HG02798 (cell line): ENCODE results near the gene COMMD9.
"Not testable (repeated sequence)": the region's sequence is repeated elsewhere in the genome, so short reads cannot be mapped to it uniquely, and the experiment has no call there.

Source experiments
- ATAC-seq: cut with Tn5 transposase; IDR thresholded peaks from one replicate; pipeline ENCODE4 v1.9.1; 2021; ENCODE audit warnings: mild to moderate bottlenecking; ENCODE audit not compliant: unreplicated experiment, poor library complexity

The COMMD9 gene

DNA sequence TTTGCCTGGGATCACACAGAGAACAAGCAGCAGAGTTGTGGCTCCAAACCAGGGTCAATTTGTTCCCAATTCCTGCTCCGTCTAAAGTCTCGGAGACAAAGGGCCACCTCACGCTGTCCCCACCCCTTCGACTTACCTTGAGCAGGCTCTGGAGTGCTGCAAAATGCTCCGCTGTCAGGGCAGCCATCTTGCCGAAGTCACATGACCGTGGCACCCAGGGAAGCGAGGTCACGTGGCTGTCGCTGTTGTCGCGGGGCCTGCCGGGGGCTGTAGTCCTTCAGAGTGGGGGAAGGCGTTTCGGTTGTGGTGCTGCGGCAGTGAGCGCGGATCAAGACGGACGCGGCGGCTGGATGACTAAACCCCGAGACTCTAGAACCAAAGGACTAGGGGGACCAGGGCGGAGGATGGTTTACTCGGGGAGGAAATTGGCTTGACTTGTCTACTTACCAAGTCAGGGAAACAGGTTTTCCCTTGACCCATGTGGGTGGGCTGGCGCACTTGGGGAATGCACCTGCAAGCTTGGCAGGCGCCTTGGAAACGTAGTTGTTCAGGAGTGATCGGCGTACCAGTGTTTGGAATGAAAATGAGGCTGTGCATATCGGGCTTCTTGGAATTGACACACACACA is at the start of gene COMMD9:
Gene COMMD9 (minus strand): TSS at position 199 of the 627 bp plus-strand sequence. CDS start 12 bp downstream, at position 187.
- ATAC-seq: peak; percentile 100

DNA sequence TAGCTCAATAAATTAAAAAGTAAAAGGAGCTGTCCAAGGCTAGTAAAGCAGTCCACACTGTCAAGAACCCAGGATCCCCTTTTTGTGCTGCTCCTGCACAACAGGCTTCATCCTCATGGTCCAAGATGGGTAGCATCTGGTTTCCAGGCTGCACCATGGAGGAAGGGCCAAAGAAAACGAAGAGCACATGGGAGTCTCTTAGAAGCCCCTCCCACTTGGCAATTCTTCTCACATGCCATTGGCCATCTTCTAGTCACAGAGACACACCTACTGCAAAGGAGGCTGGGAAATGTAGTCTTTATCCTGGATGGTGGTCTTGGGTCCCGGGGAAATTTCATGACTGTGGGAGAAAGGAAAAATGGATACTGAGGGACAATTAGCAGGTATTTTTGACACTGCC is 44.7 kb upstream of the COMMD9 start:
- ATAC-seq: peak; percentile 58

DNA sequence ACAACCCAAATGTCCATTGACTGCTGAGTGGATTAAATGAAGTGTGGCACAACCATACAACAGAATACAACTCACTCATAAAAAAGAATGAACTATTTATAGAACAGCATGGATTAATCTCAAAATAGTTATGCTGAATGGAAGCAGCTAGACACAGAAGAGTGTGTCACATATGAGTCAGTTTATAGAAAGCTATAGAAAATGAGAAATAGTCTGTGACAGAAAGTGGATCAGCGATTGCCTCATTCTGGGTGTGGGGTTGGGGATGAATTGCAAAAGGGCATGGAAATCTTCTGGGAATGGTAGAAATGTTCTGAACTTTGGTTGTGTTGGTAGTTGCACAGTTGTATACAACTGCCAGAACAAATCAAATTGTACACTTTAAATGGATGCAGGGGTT is 44.2 kb upstream of the COMMD9 start:
- ATAC-seq: no peak

DNA sequence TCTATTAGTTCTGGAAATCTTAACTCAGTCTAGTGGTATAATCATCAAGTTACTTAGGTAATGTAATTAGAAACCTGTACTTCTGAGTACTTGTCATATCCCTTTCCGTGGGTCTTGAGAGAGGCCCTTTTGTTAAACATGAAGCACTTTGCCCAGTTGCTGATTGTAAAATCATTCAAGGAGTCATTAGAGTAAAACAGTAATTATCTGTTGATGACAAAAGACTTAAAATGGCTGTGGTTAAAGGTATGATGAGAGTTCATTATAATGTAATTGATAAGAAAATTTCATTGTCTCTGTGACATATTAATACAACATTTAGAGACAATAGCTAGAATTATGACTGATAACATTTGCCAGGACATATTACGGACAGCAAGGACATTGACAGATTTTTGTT is 41.2 kb upstream of the COMMD9 start:
- no peak for ATAC-seq

DNA sequence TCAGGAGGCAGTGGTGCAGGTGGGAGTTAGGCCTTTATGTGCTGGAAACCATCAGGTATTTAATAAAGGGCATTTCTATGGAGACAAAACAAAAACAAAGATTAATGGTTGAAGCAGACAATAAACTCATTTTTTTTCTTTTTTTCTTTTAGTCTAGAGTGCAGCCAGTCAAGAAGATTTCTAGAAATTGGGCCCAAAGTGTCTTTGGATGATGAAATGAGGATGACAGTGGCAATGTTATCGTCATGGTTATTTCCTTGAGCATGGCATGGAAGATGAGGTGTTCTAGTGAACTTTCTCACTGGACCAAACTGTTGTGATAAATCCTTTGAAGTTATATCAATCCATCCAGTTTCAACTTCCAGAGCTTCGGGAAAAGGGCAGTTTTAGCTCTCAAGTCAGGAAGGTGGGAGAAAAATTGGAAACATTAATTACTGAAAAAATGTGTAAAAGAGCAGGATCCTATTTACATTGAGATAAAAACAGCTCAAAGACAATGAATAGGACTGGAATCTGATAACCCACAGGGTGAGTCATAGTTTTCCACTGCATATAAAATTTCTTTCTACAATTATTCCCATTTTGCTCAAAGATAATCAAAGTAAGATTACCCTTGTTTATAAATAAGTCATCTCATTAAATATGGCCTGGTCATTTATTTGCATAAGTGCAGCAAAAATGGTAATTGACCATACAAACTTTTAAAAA is 39.9 kb upstream of the COMMD9 start:
- no peak for ATAC-seq

DNA sequence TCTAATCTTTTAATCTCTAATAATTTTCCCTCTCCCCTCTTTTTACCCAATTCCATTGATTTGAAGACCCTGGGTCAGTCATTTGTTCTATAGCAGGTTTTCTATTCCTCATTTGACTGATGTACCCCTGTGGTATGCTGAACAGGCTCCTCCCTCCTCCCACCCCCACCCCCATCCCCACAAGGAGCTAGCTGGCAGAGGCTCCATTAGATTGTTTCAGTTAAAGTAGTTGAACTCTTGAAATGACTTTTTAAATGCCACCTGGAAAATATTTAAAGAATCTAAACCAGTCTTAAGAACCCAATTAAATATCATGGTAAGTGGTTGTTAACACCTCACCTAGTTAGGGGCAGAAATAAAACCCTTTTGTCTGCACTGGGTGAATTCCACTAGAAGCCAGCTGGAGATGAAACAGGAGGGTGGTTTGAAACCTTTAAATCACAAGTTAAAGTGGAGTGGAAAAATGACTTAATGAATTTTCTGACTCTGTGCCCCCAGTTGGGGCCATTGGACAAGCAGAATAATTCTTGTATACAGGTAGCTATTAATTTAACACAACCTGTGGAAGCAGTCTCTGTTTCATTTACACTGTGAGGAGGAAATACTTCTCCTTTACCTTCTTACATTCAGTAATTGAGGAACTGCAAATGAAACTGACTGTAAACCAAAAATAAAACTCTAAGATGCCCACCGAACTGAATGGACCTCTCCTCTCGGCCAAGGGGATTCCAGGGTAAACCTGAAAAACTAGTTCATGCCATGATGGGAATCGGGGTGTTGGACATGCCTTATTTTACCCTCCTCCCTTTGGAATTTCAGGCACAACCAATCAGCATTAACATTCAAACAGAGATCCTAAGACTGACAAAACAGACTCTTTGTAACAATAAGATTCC is 37.5 kb upstream of the COMMD9 start:
- ATAC-seq: peak; percentile 66

DNA sequence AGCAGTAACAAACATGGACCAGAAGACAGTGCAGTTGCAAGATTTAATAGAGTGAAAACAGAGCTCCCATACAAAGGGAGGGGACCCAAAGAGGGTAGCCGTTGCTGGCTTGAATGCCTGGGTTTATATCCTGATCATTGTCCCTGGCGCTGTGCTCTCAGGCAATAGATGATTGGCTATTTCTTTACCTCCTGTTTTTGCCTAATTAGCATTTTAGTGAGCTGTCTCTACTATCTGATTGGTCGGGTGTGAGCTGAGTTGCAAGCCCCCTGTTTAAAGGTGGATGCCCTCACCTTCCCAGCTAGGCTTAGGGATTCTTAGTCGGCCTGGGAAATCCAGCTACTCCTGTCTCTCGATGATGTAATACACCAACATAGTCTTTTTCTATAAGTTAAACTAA is 36.2 kb upstream of the COMMD9 start:
- not testable (repeated sequence) for ATAC-seq

DNA sequence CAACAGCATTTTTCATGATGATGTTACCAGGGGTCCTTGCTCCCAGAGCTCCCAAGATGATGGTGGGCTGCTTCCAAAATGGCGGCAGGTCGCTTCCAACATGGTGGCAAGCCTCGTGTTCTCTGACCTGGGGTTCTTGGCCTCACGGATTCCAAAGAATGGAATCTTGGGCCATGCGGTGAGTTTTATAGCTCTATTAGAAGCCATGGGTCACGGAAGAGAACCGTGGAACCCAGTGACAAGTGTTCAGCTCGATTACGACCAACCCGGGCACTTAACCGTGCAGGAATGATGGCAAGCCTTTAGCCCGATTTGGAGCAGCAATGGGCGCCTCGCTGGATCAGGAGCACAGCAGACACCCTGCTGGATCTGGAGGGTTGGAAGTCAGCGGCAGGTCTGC is 35.7 kb upstream of the COMMD9 start:
- ATAC-seq: not testable (repeated sequence)

DNA sequence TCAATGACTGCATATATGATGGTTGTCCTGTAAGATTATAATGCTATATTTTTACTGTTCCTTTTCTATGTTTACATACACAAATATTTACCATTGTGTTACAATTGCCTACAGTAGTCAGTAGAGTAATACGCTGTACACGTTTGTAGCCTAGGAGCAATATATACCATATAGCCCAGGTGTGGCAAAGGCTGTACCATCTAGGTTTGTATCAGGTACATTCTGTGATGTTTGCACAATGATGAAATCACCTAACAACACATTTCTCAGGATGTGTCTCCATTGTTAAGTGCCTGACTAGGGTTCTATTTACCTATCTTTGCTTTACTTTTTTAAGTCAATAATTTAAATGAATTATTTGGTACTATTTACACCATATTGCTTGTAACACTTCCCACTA is 28.8 kb upstream of the COMMD9 start:
- no peak for ATAC-seq

DNA sequence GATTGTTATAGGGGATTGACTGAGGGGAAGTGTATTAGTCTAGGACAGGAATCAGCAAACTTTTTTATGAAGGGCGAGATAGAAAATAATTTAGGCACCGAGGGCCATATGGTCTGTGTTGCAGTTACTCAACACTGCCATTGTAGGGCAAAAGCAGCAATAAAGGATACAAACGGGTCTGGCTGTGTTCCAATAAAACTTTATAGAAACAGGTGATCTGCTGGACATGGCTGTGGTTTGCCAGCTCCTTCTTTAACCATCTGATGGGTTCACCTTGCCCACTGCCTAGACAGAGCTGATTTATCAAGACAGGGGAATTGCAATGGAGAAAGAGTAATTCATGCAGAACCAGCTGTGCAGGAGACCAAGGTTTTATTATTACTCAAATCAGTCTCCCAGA is 26.8 kb upstream of the COMMD9 start:
- ATAC-seq: no peak

DNA sequence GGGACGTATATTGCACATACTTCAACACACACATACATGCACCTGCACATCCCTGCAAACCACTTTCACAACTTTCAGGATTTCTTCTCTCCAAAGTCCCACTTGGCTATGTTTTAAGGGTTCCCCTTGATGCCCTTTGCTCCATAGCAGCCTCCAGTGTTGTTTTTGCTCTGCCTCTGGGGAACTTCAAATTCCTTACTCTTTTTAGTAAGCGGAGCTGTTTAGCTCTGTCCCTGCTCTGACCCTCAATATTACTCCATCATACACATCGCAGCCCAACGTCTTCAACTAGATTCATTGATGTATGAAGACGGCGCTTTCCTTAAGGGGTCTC is 25.2 kb upstream of the COMMD9 start:
- no peak for ATAC-seq

DNA sequence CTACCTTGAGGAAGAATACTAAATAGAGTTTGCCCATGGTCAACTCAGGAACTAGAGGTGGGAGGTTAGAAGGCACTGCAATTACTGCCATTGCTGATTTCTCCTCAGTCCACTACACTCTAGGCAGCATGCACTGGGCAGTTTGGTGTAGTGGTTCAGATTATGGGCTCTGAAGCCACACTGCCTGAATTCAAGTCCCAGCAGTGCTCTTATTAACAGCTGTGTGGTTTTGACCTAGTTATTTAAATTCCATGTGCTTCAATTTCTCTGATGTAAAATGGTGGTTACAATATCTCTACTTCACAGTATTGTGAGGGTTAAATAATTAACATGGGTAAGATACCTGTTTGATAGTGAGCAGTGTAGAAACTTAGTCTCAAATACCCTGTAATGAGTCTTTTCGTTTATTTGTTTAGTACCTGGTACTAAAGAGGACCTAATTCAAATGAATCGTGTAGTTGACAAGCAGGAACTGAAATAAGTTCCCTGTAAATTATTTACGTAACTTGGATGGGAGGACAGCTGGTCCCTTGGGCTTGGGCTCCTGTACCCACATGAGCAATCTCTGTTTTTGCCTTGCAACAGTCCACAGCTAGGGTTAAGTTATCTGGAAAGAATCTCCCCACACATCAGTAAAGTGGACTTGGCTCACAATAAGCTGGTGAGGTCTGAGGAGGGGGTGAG is 24.7 kb upstream of the COMMD9 start:
- peak; percentile 62 for ATAC-seq

DNA sequence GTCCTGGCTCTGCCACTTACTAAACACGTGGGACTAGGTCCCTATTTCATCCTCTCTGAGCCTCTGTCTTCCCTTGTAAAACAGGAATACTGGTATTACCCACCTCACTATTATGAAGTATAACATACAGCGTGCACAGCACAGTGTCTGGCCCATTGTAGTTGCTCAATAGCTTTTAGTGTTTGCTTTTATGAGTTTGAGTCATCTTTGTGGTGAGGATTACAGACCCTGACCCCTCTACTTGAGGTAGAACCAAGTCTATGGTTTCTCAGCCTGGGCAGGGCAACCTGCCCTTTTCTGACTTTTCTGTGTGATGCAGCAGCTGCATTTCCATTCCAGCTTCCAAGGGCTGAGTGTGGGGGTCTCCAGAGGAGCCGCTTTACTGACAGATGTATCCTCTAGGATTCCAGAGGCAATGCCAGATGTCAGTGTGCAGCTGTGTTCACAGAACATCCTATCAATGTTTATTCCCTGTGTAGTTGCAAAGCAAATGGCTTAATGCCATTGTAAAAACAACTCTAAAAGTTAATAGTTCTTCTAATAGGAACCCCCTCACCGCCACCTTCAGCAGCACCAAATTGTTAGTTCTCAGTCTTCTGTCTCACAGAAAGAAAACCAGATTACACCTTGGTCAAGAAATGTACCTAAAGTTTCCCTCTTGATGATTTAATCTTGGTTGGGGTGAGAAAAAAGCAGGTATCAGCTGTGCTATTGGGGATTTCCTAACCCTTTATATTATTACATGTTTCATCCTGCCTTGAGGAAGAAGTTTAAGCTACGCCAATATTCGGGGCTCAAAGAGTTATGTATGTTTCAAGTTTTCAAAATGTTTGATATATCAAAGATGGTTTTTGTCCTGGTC is 23.6 kb upstream of the COMMD9 start:
- ATAC-seq: peak; percentile 28

DNA sequence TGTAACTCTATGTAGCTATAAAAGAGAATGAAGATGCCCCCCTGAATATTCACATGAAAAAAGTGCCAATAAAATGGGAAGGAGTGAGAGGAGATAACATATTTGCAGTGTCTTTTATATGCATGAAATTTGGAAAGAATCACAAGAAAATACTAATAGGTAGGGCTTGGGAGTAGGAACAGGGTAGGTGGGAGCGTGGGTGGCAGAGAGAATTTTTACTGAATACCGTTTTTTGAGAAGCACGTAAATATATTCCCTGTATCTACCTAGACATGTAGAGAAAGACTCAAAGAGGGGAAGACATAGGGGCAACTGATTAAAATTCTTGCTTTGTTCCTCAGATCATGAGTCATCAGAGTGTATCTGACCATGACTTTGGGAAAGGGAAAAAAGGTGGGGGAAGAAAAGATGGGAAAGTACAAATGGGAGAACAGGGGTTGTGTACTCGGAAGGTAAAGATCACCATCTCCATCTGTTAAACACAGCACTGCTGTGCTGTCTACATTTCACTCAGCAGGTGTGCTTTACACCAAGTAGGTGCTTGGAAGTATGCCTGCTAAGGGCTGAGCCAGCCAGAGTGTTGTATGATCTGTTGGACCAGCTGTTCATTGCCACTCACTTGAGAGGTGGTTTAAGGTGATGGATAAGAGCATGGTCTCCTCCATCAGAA is 22.8 kb upstream of the COMMD9 start:
- no peak for ATAC-seq

DNA sequence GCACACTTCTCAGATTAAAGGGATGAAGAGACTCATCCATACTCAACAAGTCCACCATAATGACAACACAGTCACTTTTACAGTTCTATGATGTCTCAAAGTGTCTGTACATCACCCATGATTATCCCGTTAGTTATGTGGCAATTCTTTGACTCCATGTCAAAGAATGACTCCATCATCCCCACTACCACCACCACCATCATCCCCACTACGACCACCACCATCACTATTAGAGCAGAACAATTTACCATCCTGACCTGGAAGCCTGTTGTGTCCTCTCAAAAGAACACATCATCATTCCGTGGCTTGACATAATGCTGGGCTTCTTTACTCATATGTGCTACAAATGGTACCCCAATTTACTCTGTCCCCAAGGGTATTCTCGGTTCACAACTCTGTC is 20.6 kb upstream of the COMMD9 start:
- no peak for ATAC-seq

DNA sequence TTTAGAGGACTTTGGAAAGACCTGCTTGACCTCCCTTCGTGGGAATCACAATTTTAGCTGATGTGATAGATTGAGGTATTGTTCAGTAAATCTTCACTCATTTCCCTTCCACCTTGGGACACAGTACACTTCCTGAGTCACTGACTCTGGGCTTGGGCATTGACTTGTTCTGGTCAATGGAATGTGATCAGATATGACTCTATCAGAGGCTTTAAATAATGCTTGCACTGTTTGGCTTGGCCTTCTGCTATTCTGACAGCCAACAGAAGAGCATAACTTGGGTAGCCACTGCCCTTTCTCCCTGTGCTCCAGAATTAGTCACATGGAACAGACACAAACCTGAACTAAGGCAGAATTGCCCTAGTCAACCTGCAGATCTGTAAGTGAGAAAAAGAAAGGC is 19.4 kb upstream of the COMMD9 start:
- ATAC-seq: no peak

DNA sequence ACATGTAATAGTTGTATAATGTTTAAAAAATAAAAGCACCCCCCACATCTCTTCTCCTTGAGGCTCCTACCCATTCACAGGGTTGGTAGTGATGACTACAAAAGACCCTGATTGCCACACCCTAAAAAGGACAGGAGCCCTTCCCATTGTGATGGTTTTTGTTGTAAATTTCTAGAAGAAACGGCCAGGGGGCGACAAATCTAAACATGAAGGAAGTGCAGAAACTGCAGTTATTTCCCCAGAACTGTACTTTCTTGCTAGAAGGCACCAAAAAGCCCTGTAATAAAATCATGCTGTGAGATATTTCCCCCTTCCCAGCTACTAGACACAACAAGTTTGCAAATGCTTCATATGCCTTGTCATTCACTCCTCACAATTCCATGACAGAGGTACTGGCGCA is 17.7 kb upstream of the COMMD9 start:
- no peak for ATAC-seq

DNA sequence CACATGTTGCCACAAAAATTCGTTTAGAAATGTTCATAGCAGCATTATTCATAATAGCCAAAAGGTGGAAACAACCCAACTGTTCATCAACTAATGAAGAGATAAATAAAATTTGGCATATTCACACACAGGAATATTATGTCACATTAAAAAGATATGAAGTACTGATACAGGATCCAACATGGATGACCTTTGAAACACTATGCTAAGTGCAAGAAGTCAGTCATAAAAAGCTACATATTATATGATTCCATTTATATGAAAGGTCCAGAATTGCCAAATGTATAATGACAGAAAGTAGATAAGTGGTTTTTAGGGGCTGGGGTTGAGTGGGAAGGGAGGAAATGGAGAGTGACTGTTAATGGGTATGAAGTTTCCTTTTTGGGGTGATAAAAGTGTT is 15.8 kb upstream of the COMMD9 start:
- no peak for ATAC-seq

DNA sequence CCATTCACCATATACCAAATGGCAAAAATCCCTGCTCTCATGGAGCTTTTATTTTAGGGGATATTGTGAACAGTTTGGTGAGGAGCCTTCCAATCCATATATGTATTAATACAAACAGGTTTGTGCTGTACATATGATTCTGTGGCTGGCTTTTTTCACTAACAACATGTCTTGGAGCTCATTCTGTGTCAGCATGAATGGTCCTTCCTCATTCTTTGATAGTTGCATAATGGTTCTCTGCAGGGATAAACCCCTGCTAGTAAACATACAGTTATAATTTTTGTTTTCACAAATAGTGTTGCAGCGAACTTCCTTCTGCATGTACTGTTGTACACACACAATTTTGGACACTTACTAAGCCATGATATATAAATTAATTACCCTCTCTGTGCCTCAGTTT is 15.1 kb upstream of the COMMD9 start:
- no peak for ATAC-seq
